ENCODE measurements around the gene CLEC2D.

GRCh38 chr12:9692909-9693308 is 23.4 kb downstream of the CLEC2D start:
- TF ChIP-seq, protein P1, sequence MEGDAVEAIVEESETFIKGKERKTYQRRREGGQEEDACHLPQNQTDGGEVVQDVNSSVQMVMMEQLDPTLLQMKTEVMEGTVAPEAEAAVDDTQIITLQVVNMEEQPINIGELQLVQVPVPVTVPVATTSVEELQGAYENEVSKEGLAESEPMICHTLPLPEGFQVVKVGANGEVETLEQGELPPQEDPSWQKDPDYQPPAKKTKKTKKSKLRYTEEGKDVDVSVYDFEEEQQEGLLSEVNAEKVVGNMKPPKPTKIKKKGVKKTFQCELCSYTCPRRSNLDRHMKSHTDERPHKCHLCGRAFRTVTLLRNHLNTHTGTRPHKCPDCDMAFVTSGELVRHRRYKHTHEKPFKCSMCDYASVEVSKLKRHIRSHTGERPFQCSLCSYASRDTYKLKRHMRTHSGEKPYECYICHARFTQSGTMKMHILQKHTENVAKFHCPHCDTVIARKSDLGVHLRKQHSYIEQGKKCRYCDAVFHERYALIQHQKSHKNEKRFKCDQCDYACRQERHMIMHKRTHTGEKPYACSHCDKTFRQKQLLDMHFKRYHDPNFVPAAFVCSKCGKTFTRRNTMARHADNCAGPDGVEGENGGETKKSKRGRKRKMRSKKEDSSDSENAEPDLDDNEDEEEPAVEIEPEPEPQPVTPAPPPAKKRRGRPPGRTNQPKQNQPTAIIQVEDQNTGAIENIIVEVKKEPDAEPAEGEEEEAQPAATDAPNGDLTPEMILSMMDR (IDR thresholded peaks at IDR 0.05): no peak
- TF ChIP-seq POLR2AphosphoS5 (IDR thresholded peaks at IDR 0.05): no peak

Measured in breast epithelium (tissue), 3 donors.